BE2C (cell line): ENCODE data around the gene PKN3.

Experiments
- DNase-seq: peaks from one replicate; pipeline ENCODE4 v3.0.0-alpha.2; 2020
- H3K27me3 ChIP-seq: fragments of 250-450 bp; sonication (Bioruptor Pico); 2 replicates; pipeline ENCODE4 v1.5.1; 2020; ENCODE audit warnings: mild to moderate bottlenecking
- H3K36me3 ChIP-seq: fragments of 250-450 bp; sonication (Bioruptor Pico); 2 replicates; pipeline ENCODE4 v1.5.1; 2020; ENCODE audit warnings: mild to moderate bottlenecking
- H3K4me1 ChIP-seq: fragments of 250-450 bp; sonication (Bioruptor Pico); 2 replicates; pipeline ENCODE4 v1.5.1; 2020
- H3K4me3 ChIP-seq: 2 replicates; pipeline ENCODE4 v1.5.1; 2011; ENCODE audit warnings: low read depth, low read length
- H3K9me3 ChIP-seq: fragments of 250-450 bp; sonication (Bioruptor Pico); 2 replicates; pipeline ENCODE4 v1.5.1; 2020
- CTCF ChIP-seq: IDR thresholded peaks from 2 replicates; pipeline ENCODE4 v1.5.1; 2012; ENCODE audit warnings: mild to moderate bottlenecking, low read depth, low read length

PKN3 gene

GRCh38 chr9:128723352-128723865 lies 21.1 kb downstream of the PKN3 start:
- Histone ChIP-seq H3K4me3 (peak overlapping the region; percentile 80), H3K27me3 (no peaks in the 10 kb centered on the region), H3K4me1 (no peaks in the 10 kb centered on the region), H3K36me3 (no peaks in the 10 kb centered on the region), H3K9me3 (no peaks in the 10 kb centered on the region)
- TF ChIP-seq CTCF, result no peak
- no peak for DNase-seq

GRCh38 chr9:128723866-128724743 lies 21.8 kb downstream of the PKN3 start, which contains the start of gene ZDHHC12:
Gene ZDHHC12 (minus strand): TSS chr9:128724127. CDS start chr9:128724093, 34 bp downstream.
- DNase-seq, result peak; percentile 99
- Histone ChIP-seq H3K27me3 (no peaks in the 10 kb centered on the region), H3K4me1 (no peaks in the 10 kb centered on the region), H3K36me3 (no peaks in the 10 kb centered on the region), H3K9me3 (no peaks in the 10 kb centered on the region), H3K4me3 (peak within 1 kb of the TSS; percentile 80)
- TF ChIP-seq CTCF, result no peak

- 0 out of 2 replicates have a peak, but pooled peaks have one; percentile 14 for TF ChIP-seq CTCF
These were observed 22.5 kb downstream of the PKN3 start for GRCh38 chr9:128724744-128725211.

GRCh38 chr9:128727640-128728248 lies 25.4 kb downstream of the PKN3 start:
- no peak overlapping the region for H3K4me3 ChIP-seq
- no peaks in the 10 kb centered on the region for H3K36me3 ChIP-seq
- H3K4me1 ChIP-seq, result no peaks in the 10 kb centered on the region
- H3K9me3 ChIP-seq, result no peaks in the 10 kb centered on the region
- no peak for TF ChIP-seq CTCF
- no peak for DNase-seq
- H3K27me3 ChIP-seq, result no peaks in the 10 kb centered on the region

More at GRCh38 chr9:128724744-128725211, 22.5 kb downstream of the PKN3 start:
- Histone ChIP-seq H3K27me3 (no peaks in the 10 kb centered on the region), H3K4me1 (no peaks in the 10 kb centered on the region), H3K36me3 (no peaks in the 10 kb centered on the region), H3K4me3 (peak overlapping the region; percentile 80), H3K9me3 (no peaks in the 10 kb centered on the region)
- DNase-seq, result peak; percentile 82

GRCh38 chr9:128728298-128728697 lies 26.0 kb downstream of the PKN3 start:
- Histone ChIP-seq H3K36me3 (no peaks in the 10 kb centered on the region), H3K4me3 (no peak overlapping the region), H3K27me3 (no peaks in the 10 kb centered on the region), H3K4me1 (no peaks in the 10 kb centered on the region), H3K9me3 (no peaks in the 10 kb centered on the region)
- no peak for DNase-seq
- TF ChIP-seq CTCF, result no peak
